Peyer's patch (tissue), 4 donors: Measurements from ENCODE around the gene GNAZ.

Experiments
- CTCF ChIP-seq, 6 experiments: fragments of 450-650 bp in 4 of 6; fragments of 200-600 bp in 2 of 6; sonication (generic) in 1 of 6; IDR thresholded peaks; one replicate each; pipeline ENCODE4 v1.5.1; 2017 to 2019; ENCODE audit warnings: antibody characterized with exemption in 6 of 6, mild to moderate bottlenecking in 3 of 6, moderate library complexity in 1 of 6
- POLR2A ChIP-seq, 2 donors: fragments of 450-650 bp; IDR thresholded peaks; one replicate each; pipeline ENCODE4 v1.5.1; 2017; ENCODE audit warnings: antibody characterized with exemption in 2 of 2, mild to moderate bottlenecking in 2 of 2, moderate library complexity in 2 of 2

GRCh38 chr22:23086787-23087186 lies 16.5 kb downstream of the GNAZ start:
- no peak for TF ChIP-seq CTCF (IDR thresholded peaks at IDR 0.05)
- no peak for TF ChIP-seq POLR2A (IDR thresholded peaks at IDR 0.05)
